ENCODE results near the gene MFAP3.

MFAP3 gene

GRCh38 chr5:154044099-154044498 lies 5.3 kb downstream of the MFAP3 start:
- TF ChIP-seq ZFP30 (CRISPR knock-in tag; IDR thresholded peaks at IDR 0.05), result no peak
- no peak for TF ChIP-seq POU6F1 (CRISPR knock-in tag; IDR thresholded peaks at IDR 0.05; ENCODE audit: borderline replicate concordance, low read depth)
- TF ChIP-seq TOX (CRISPR knock-in tag; IDR thresholded peaks at IDR 0.05; ENCODE audit: borderline replicate concordance), result no peak
- TF ChIP-seq ZNF8 (CRISPR knock-in tag; IDR thresholded peaks at IDR 0.05), result no peak
- no peak for ATAC-seq

- no peak for TF ChIP-seq OSR1 (CRISPR knock-in tag; IDR thresholded peaks at IDR 0.05)
- no peak for ATAC-seq
Observed at GRCh38 chr5:154044581-154044980, 5.8 kb downstream of the MFAP3 start.

GRCh38 chr5:154046486-154046885 lies 7.7 kb downstream of the MFAP3 start:
- ATAC-seq, result no peak
- no peak for TF ChIP-seq TOX (CRISPR knock-in tag; IDR thresholded peaks at IDR 0.05; ENCODE audit: borderline replicate concordance)
- no peak for TF ChIP-seq CSRNP3 (CRISPR knock-in tag; IDR thresholded peaks at IDR 0.05)
- TF ChIP-seq ESRRG (CRISPR knock-in tag; IDR thresholded peaks at IDR 0.05), result no peak
- no peak for TF ChIP-seq TCF4 (CRISPR knock-in tag; IDR thresholded peaks at IDR 0.05; ENCODE audit: borderline replicate concordance)
- TF ChIP-seq BACH2 (CRISPR knock-in tag; IDR thresholded peaks at IDR 0.05; ENCODE audit: borderline replicate concordance), result no peak
- no peak for TF ChIP-seq OSR1 (CRISPR knock-in tag; IDR thresholded peaks at IDR 0.05)
- no peak for TF ChIP-seq POU6F1 (CRISPR knock-in tag; IDR thresholded peaks at IDR 0.05; ENCODE audit: borderline replicate concordance, low read depth)
- no peak for TF ChIP-seq ZC3H10 (CRISPR knock-in tag; IDR thresholded peaks at IDR 0.05)
- TF ChIP-seq PPARA (CRISPR knock-in tag; IDR thresholded peaks at IDR 0.05; ENCODE audit: borderline replicate concordance), result no peak
- TF ChIP-seq CSDC2 (CRISPR knock-in tag; IDR thresholded peaks at IDR 0.05), result no peak
- no peak for TF ChIP-seq TSHZ2 (CRISPR knock-in tag; IDR thresholded peaks at IDR 0.05)
- TF ChIP-seq ZNF70 (CRISPR knock-in tag; IDR thresholded peaks at IDR 0.05), result no peak
- TF ChIP-seq ARNTL (CRISPR knock-in tag; IDR thresholded peaks at IDR 0.05; ENCODE audit: borderline replicate concordance, low read depth), result no peak
- no peak for TF ChIP-seq CREB5 (CRISPR knock-in tag; IDR thresholded peaks at IDR 0.05; ENCODE audit: low read depth)
- no peak for TF ChIP-seq GLIS3 (CRISPR knock-in tag; IDR thresholded peaks at IDR 0.05)
- TF ChIP-seq ZFP30 (CRISPR knock-in tag; IDR thresholded peaks at IDR 0.05), result no peak

GRCh38 chr5:154047324-154047723 lies 8.6 kb downstream of the MFAP3 start:
- TF ChIP-seq ARNTL (CRISPR knock-in tag; IDR thresholded peaks at IDR 0.05; ENCODE audit: borderline replicate concordance, low read depth) (no peak), BACH2 (CRISPR knock-in tag; IDR thresholded peaks at IDR 0.05; ENCODE audit: borderline replicate concordance) (no peak)
- ATAC-seq, result no peak

- no peak for ATAC-seq
- TF ChIP-seq ARNTL (CRISPR knock-in tag; IDR thresholded peaks at IDR 0.05; ENCODE audit: borderline replicate concordance, low read depth) (no peak), ZC3H10 (CRISPR knock-in tag; IDR thresholded peaks at IDR 0.05) (no peak), SNAI2 (CRISPR knock-in tag; IDR thresholded peaks at IDR 0.05) (no peak), ZNF70 (CRISPR knock-in tag; IDR thresholded peaks at IDR 0.05) (no peak), CSRNP3 (CRISPR knock-in tag; IDR thresholded peaks at IDR 0.05) (no peak), ZNF565 (CRISPR knock-in tag; conservative IDR thresholded peaks at IDR 0.05; ENCODE audit: low read depth) (no peak), PPARA (CRISPR knock-in tag; IDR thresholded peaks at IDR 0.05; ENCODE audit: borderline replicate concordance) (no peak), RARB (CRISPR knock-in tag; IDR thresholded peaks at IDR 0.05) (no peak), PATZ1 (CRISPR knock-in tag; IDR thresholded peaks at IDR 0.05; ENCODE audit: borderline replicate concordance) (no peak), ESRRG (CRISPR knock-in tag; IDR thresholded peaks at IDR 0.05) (no peak), OSR1 (CRISPR knock-in tag; IDR thresholded peaks at IDR 0.05) (no peak)
Observed at GRCh38 chr5:154049636-154050035, 10.9 kb downstream of the MFAP3 start.
